SH-SY5Y (cell line): Measurements from ENCODE around the gene ITPA.

Source experiments
- GATA2 ChIP-seq: IDR thresholded peaks from 2 replicates; pipeline ENCODE4 v1.6.1; 2011; ENCODE audit warnings: mild to moderate bottlenecking, low read depth, low read length
- GATA3 ChIP-seq: IDR thresholded peaks from 2 replicates; pipeline ENCODE4 v1.6.1; 2011; ENCODE audit warnings: low read depth, mild to moderate bottlenecking, low read length, moderate library complexity

DNA sequence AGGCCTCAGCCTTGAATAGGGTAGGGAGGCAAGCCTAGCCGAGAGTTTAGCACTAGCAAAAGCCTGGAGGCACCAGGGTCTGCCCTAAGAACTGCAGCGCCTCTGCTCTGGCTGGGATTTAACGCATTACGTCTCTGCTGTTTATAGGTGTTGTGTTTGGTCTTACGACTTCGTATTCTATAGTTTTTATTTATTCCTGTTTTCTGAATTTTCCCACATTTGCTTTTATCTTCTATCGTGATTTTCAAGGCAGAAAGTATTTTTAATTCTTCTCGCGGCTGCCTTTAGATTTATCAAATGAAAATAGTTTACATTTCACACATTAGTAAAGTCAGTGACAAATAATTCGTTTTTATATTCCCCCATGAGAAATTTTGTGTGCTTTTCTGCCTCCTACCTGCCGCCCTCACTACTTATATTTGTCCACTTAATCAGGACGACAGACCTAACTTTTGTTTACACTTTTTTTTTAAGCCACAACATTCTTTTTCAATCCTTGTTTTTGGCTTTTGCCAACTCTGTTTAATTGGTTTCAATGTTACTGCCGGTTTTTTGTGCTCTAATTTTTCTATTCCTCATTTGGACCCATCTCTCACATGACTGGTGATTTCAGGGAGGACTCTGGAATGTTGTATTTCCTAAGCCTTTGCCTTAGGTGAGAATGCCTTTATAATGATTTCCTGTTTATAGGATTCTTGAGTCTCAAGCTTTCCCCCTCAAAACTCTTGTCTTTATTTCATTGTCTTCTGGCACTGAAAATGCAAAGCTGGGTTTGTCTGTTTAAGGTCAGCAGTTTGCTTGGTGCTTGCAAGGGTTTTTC, 34.6 kb upstream of the ITPA start:
- no peak for TF ChIP-seq GATA3
- TF ChIP-seq GATA2 = no peak
